ENCODE results near the gene CFTR.
A peak's percentile ranks its signal among the peaks of the same experiment; 100 is the strongest.

CFTR gene

GRCh38 chr7:117567781-117568180 lies 88.0 kb downstream of the CFTR start:
- no peak overlapping the region for H3K27ac Mint-ChIP-seq
- no peaks in the 10 kb centered on the region for H3K27me3 Mint-ChIP-seq (ENCODE audit: low read depth)
- no peaks in the 10 kb centered on the region for H3K4me1 Mint-ChIP-seq

GRCh38 chr7:117572856-117573620 lies 93.2 kb downstream of the CFTR start:
- H3K4me1 Mint-ChIP-seq = no peaks in the 10 kb centered on the region
- no peak overlapping the region for H3K4me3 Mint-ChIP-seq
- no peak overlapping the region for H3K27ac Mint-ChIP-seq
- H3K9me3 Mint-ChIP-seq = no peaks in the 10 kb centered on the region
- H3K36me3 Mint-ChIP-seq (ENCODE audit: low read depth) = no peaks in the 10 kb centered on the region
- H3K27me3 Mint-ChIP-seq (ENCODE audit: low read depth) = no peaks in the 10 kb centered on the region
- TF ChIP-seq CTCF (IDR thresholded peaks at IDR 0.05; ENCODE audit: unreplicated experiment in 3 of 3) = no peak

More at GRCh38 chr7:117567781-117568180, 88.0 kb downstream of the CFTR start:
- Mint-ChIP-seq H3K36me3 (ENCODE audit: low read depth) (no peaks in the 10 kb centered on the region), H3K4me3 (no peak overlapping the region), H3K9me3 (no peaks in the 10 kb centered on the region)
- no peak for TF ChIP-seq CTCF (IDR thresholded peaks at IDR 0.05; ENCODE audit: unreplicated experiment in 3 of 3)

GRCh38 chr7:117581424-117581823 lies 101.6 kb downstream of the CFTR start:
- no peaks in the 10 kb centered on the region for H3K27me3 Mint-ChIP-seq (ENCODE audit: low read depth)
- H3K4me1 Mint-ChIP-seq = no peaks in the 10 kb centered on the region
- TF ChIP-seq CTCF (IDR thresholded peaks at IDR 0.05; ENCODE audit: unreplicated experiment in 3 of 3) = no peak
- no peak overlapping the region for H3K4me3 Mint-ChIP-seq
- no peak overlapping the region for H3K27ac Mint-ChIP-seq
- H3K9me3 Mint-ChIP-seq = peaks cover 4% of the 10 kb centered on the region
- H3K36me3 Mint-ChIP-seq (ENCODE audit: low read depth) = no peaks in the 10 kb centered on the region

- no peaks in the 10 kb centered on the region for H3K27me3 Mint-ChIP-seq (ENCODE audit: low read depth)
- no peak overlapping the region for H3K4me3 Mint-ChIP-seq
- no peaks in the 10 kb centered on the region for H3K4me1 Mint-ChIP-seq
- H3K36me3 Mint-ChIP-seq (ENCODE audit: low read depth) = no peaks in the 10 kb centered on the region
- H3K9me3 Mint-ChIP-seq = peaks cover 4% of the 10 kb centered on the region
- TF ChIP-seq CTCF (IDR thresholded peaks at IDR 0.05; ENCODE audit: unreplicated experiment in 3 of 3) = no peak
- H3K27ac Mint-ChIP-seq = no peak overlapping the region
Measured at GRCh38 chr7:117582219-117582704, 102.4 kb downstream of the CFTR start.

GRCh38 chr7:117587931-117588330 lies 108.1 kb downstream of the CFTR start:
- Mint-ChIP-seq H3K27me3 (ENCODE audit: low read depth) (no peaks in the 10 kb centered on the region), H3K36me3 (ENCODE audit: low read depth) (no peaks in the 10 kb centered on the region), H3K27ac (no peak overlapping the region), H3K9me3 (peaks cover 4% of the 10 kb centered on the region), H3K4me3 (no peak overlapping the region), H3K4me1 (no peaks in the 10 kb centered on the region)
- TF ChIP-seq CTCF (IDR thresholded peaks at IDR 0.05; ENCODE audit: unreplicated experiment in 3 of 3) = no peak

GRCh38 chr7:117588352-117588794 lies 108.5 kb downstream of the CFTR start:
- no peak for TF ChIP-seq CTCF (IDR thresholded peaks at IDR 0.05; ENCODE audit: unreplicated experiment in 3 of 3)
- Mint-ChIP-seq H3K4me1 (no peaks in the 10 kb centered on the region), H3K4me3 (no peak overlapping the region), H3K36me3 (ENCODE audit: low read depth) (no peaks in the 10 kb centered on the region), H3K27ac (peak overlapping the region in 1 of 3 experiments; percentile 50), H3K27me3 (ENCODE audit: low read depth) (no peaks in the 10 kb centered on the region), H3K9me3 (peaks cover 4% of the 10 kb centered on the region)
